Stimulated activated CD8-positive, alpha-beta memory T cell treated with anti-CD3 and anti-CD28 coated beads, Interleukin-4, amount 100 ng/mL, for 4 hours (primary cell): ENCODE data around the gene ARID1B.
"Not testable (repeated sequence)": the region's sequence is repeated elsewhere in the genome, so short reads cannot be mapped to it uniquely, and the experiment has no call there.

Experiments used
- DNase-seq, 2 donors: peaks; one replicate each; pipeline ENCODE4 v3.0.0-alpha.2; 2020; ENCODE audit warnings: low read depth in 2 of 2, low spot score in 1 of 2

Gene ARID1B

DNA sequence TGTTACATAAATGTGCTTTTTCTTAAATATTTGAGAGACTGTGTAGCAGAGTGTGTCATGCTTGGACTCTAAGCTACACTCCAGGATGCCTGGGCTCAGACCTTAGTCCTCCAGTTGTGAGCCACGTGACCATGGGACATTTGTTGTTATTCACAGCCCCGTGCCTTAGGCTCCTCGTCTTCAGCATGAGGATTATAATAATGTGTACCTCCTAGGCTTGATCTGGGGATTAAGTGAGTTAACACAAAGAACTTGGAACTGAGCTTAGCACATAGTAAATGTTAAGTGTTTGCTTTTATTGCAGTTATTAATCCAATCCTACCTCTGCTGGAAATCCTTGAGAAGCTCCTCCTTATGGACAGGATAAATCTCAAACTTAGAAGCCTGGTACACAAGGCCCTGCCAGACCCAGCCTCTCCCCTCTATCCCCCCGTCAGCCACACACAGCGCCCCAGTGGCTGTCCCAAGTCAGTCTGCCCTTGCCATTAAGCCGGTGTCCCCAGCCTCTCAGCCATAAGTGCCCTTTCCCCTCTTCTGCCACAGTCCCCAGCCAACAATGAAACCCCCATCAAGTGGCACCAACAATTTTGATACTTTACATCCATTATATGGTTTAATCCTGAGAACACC lies 368.6 kb downstream of the ARID1B start:
- no peak for DNase-seq

DNA sequence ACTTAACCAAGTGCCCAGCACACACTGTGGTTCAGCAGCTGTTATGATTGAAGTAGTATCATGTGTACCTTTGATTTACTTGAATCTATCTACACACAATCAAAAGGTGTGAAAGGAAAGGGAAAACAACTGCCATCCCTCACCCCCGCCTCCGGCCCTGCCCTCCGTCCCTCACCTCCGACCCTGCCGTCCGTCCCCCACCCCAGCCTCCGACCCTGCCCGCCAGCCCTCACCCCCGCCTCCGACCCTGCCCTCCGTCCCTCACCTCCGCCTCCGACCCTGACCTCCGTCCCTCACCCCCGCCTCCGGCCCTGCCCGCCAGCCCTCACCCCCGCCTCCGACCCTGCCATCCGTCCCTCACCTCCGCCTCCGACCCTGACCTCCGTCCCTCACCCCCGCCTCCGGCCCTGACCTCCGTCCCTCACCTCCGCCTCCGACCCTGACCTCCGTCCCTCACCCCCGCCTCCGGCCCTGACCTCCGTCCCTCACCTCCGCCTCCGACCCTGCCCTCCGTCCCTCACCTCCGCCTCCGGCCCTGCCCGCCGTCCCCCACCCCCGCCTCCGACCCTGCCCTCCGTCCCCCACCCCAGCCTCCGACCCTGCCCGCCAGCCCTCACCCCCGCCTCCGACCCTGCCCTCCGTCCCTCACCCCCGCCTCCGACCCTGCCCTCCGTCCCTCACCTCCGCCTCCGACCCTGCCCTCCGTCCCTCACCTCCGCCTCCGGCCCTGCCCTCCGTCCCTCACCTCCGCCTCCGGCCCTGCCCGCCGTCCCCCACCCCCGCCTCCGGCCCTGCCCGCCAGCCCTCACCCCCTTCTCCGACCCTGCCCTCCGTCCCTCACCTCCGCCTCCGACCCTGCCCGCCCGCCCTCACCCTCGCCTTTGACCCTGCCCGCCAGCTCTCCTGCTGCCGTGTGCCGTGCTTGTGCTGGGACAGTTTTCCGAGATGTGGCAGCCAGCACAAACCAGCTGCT lies 370.2 kb downstream of the ARID1B start:
- not testable (repeated sequence) for DNase-seq

DNA sequence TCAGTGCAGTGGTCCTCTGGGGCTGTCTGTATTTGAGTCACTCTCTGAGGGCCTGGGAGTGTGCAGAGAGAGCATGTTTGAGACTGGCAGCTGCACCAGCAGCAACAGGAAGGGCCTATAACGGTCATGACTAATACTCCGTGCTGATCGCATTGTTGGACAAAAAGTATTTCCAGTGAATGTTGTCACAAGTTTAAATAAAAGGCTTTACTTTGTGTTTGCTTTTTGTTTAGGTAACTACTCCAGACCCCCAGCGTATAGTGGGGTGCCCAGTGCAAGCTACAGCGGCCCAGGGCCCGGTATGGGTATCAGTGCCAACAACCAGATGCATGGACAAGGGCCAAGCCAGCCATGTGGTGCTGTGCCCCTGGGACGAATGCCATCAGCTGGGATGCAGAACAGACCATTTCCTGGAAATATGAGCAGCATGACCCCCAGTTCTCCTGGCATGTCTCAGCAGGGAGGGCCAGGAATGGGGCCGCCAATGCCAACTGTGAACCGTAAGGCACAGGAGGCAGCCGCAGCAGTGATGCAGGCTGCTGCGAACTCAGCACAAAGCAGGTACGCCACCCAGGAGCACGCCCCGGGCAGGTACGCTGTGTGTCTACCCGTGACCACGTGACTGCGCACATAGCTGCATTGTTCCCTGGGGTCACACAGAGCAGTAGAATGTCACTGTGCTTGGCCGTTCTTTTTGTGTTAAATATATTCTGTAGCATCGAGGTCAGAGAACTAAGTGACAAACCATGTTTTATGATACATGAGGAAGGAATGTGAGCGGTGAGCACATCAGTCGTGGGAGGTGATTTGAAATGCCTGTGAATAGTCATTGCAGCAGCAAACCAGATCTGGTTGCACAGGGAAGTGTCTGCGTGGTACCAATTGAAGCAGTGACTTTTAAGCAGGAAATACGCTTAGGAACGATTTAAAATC lies 371.5 kb downstream of the ARID1B start:
- no peak for DNase-seq

DNA sequence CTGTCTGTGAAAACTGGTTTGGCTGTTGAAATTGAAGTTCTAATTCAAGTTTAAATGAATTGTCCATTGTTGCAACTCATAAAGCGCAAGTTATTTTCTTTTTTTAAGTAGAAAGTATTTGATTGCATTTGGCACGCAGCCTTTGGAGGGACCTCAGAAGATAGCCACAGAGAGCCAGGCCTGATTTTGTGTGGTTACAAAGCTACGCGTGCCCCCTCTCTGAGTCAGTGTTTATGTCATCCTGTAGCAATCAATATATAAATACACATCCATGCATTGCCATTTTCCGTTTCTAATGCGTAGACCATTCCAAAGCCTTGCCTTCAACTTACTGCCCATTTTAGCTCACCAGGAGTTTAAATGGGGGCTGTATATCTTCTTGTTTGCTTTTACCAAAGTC lies 372.9 kb downstream of the ARID1B start:
- DNase-seq = no peak

DNA sequence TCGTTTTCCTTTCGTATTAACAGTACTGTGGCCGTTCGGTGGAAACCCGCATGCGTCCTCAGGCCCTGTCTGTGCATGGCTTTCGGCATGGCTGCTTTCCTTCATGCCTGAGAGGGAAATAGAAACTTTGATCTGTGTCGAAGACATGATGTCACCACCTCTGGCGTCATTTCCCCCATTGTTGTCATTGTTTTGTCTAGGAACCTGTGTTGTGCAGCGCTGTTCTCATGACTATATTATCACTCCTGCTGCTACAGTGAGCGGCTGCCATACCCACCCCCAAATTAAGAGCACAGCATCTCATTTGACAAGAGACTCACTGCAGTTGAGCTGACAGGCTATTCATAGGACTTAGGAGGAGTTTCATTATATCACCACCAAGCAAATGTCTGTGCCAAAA lies 373.9 kb downstream of the ARID1B start:
- DNase-seq = no peak

DNA sequence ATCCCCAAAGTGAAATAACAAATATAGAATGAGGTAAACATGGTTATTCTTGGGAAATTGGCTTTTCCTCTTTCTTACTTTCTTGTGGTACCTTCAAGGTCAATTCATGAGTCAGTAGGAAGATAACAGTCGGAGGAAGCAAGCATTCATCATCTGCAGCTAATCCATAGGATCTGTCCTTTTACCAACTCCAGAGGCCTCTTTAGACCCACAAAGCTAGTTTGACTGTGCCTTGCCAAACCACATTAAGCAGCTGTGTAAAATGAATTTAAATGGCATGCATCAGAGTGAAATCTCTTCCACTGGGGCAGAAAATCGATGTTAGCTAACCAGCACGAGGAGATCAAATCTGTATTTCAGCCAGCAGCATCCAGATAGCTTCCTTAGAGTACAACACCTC lies 374.8 kb downstream of the ARID1B start:
- DNase-seq = no peak

DNA sequence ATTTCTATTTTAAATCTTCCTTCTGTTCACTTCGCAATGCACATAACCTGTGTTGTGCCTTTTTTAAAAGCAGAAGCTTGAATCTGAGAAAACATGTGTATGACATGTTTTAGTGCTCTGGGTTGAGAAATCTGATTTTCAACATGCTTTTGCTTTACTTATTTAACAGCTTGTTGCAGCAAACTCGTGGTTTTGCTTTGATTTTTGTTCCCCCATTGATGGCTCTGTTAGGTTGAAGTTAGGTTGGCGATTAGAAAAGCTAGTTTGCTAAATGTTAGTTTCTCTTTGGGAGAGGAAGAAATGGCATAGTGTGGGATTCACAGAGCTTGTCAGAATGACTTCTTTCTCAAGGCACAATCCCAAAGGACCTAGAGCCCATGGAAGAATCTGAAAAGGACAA lies 375.4 kb downstream of the ARID1B start:
- DNase-seq = no peak

DNA sequence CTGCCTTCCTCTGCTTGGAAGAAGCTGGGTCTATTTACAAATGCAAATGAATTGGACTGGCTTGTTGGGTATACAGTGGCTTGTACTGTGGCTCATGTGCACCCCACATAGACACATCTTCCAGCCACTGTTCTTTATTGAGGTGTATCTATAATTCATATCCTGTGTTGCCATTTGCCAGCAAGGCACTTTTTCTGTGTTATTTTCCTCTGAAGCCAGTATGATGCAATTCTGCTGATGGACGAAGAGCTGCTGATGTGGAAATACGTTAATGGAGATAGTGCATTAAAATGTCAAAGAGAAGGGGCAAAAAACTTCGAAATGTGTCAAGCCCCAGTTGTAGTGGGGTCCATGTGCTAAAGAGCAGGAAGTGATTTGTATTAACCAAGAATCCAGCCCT lies 378.6 kb downstream of the ARID1B start:
- DNase-seq = no peak

DNA sequence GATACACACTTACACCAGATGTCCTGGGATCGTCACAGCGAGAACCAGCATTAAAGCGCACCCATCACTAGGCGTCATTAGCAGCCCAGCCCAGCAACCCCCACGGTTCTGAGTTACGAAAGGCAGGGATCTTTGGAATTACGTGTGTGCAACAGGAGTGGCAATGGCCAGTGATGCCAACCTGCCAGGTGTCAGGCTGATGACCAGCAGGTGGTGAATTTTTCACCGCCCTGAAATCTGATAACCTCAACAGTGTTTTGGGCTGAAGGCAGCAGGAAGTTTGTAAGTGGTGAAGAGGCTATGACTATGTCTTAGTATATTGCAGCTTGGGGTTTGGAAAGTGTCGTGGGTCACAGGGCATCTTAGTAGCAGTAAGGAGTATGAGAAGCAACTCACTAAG lies 380.1 kb downstream of the ARID1B start:
- no peak for DNase-seq

DNA sequence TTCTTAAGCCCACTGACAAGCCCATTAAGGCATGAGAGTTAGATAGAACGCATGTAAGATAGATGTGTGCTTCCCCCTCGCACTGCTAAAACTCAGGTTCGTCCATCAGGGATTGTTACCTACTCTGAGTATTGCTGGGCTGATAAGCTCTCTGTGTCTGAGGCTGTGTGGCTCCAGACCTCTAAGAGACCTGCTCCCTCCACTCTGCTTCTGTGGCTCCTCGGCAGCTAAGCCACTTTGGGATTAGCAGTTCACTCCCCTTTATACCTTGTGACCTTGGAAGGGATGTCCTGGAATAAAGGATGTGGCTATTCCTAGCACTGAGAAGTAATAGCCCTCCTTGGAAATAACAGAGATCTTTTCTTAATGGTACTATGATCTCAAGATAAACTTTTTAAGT lies 381.3 kb downstream of the ARID1B start:
- DNase-seq = no peak

DNA sequence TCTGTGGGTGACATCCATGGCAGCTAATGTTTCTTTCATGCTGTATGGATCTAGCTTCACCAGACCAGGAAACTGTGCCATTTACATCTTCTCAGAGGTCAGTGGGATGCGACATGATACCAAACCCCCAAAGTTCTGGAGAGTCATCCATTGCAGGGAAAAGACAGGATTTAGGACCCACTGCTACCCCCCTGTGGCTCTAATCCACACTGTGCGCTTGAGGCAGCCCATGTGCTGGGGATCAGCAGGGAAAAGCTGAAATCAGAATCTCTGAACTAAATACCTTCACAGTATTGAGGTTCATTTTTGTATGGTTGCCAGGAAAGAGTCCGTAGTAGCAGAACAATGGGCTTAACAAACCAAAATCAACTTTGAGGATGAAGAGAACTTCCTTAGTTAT lies 381.7 kb downstream of the ARID1B start:
- no peak for DNase-seq

DNA sequence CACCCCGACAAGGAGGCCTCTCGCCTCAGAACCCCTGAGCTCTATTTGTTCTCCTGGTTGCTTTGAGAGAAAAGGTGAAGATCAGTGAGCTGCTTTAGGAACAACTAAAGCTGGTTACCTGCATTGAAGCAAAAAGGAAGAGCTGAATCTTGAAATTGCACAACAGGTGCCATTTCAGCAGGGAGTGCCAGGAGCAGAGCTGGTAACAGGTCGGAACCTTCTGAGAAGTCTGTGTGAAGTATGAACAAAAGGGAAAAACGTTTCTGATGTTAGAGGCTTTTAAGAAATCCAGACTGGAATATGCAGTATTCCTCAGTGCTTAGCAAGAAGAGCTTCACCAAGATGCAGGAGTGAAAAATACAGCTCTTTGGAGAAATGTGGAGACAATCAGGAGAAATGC lies 382.2 kb downstream of the ARID1B start:
- no peak for DNase-seq

DNA sequence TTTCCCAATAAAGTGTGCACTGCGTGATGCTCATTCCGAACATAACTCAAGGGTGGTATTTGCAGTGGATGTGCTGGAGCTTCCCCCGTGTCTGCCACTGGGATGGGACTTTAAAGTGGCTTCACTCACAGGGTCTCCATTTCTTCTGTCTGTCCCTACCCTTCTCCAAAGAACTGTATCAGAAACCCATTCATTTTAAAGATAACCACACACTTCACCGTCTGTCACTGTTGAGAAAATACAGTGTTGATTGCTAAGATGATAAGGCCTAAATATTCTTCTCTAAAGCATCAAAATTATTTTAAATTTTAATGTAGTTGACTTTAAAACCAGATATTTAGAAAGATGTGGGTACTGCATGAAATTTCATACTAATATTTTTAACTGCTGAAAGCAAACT lies 384.7 kb downstream of the ARID1B start:
- no peak for DNase-seq

DNA sequence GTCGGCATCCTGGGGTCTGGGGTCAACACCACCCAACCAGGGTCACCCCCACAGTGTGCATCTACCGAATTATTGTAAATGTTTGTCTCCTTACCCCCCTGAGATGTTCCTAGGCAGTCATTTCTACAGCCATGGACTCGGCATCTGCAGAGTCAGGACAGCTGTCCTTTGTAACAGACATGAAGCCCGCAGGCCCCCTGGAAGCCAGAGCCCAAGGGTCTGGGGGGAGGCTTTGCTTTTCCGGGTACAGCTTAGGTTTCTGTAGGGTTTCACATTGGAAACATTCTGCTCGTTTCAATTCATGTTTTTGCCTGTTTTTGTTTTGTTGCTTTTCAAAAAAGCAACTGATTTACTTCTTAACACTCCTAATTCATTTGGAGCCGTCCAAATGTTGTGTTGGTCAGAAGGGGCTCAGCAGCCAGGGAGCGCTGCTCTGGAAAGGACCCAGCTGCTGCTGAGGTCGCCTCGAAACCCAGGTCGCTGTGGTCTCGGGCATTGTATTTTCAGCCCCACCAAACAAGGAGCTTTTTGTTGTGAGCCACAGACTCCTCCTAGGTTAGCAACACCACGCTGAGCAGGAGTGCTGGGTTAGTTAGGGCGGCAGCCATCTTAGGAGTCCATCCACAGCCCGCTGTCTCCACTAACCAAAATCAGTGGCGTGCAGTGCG lies 385.7 kb downstream of the ARID1B start:
- no peak for DNase-seq

DNA sequence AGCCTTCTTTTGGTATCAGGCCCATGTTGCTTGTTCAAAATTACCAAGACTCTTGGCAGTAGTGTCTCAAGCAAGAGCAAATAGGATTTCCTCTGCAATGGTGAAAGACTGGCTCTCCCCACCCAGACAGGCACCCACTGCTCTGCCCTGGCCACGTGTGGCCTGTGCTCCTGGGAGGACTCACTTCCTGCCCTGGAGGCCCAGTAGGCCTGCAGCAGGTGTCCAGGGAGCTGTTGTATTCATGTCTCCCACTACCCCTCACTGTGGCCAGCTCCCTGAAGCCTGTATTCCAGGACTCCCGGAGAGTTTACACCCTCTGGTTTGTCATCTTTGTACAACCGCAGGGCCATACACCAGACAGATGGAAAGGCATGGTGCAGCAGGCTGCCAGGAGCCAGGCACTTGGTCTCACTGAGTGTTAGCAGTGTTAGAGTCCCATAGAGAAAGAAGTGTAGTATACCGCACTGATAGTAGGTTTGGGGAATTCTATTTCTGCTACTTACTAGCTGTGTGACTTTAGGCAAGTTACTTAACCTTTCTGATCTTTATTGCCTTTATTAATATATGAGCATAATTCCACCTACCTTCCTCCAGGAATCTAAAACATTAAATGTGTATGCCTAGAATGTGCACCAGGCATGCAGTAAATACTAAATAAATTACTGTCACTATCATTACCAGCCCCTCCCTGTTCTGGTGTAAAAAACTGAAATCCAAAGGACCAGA lies 386.4 kb downstream of the ARID1B start:
- DNase-seq = no peak

DNA sequence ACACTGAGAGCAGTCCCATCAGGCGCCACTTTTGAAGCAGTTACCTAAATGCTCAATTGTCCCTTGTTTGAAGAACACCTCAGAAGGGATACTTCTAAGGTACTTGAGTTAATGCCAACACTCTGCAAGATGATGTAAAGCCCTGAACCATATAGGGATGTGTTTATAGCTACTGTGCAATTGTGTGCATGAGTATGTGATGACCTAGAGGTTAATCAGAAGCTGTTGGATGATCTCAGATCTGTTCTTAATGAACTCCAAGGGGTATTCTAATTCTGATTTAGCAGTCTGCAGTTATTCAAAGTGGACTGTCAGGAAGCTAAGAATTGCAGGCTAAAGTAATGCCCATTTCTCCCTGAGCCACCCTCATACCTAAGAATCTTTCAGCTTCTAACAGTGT lies 387.8 kb downstream of the ARID1B start:
- no peak for DNase-seq

DNA sequence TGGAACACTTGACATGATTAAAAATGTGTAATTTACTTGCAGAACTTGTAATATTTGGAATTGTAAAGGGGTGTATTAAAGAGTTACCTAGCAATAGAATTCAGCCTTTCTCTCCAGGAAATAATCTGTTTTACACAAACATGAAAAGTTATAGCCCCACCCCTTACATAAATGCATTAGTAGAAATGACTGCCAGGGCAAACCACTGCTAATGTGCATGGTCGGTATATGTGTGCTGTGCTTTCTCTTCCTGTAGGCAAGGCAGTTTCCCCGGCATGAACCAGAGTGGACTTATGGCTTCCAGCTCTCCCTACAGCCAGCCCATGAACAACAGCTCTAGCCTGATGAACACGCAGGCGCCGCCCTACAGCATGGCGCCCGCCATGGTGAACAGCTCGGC lies 389.6 kb downstream of the ARID1B start:
- no peak for DNase-seq

DNA sequence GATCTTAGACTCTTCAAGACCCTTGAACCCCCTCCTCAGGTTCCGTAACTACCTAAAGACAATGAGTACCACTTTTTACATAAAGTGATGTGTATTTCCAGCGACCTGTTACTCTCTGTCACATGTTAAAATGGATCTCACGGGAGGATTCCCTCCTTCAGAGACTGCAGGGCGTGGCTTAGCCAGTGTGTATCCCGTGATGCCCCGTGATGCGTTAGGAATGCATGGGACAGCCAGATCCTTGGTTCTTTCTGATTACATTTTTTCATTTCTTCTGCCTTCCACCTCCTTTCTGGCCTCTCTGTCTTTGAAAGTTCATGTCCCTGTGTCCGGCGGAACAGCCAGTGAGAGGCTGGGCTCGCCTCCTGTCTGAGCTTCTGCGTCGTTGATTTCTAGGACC lies 390.7 kb downstream of the ARID1B start:
- DNase-seq = no peak

DNA sequence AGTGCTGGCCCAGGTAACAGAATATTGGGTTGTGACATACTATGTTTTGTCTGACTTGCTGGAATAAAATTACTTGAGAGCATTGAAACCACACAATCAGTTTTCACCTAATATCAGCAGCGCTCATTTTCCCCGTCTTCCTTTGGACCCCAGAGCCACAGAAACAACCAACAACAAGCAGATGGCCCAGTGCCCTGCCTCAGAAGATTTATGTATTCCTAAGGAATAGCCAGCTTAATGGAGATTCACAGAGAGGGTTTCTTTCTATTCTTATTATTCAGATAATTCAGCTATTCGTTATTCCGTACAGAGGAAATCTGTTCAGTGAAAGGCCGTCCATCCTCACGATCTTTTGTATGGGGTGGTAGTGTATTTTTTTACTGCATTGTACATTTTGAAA lies 391.3 kb downstream of the ARID1B start:
- DNase-seq = no peak

DNA sequence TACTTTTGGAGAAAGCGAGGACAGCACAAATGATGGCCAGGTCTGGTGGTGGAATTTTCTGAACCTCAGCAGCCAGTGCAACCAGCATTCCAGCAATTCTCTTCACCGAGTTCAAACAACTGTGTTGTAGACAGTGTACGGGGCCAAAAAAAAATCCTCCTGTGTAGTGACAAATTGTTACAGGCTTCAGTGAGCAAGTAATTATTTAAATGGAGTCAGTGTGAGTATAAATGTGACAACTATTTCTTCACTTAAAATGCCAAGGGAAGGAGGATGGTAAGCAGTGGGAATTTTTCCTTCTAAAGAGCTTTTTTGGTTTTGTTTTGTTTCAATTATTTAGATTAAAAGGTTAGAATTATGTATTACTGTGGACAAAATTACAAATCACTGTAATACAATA lies 392.0 kb downstream of the ARID1B start:
- DNase-seq = no peak
